DND-41 (cell line): ENCODE measurements around the gene CYB5A.

ENCODE experiments used
- EZH2 ChIP-seq: IDR thresholded peaks from 3 replicates; pipeline ENCODE4 v1.6.1; 2012; ENCODE audit warnings: borderline replicate concordance, low read depth, mild to moderate bottlenecking, moderate library complexity, low read length, inconsistent platforms; ENCODE audit not compliant: severe bottlenecking
- TF ChIP-seq, protein P1 (sequence below): IDR thresholded peaks from 2 replicates; pipeline ENCODE4 v1.5.1; 2012; ENCODE audit warnings: borderline replicate concordance, low read length, moderate library complexity, mild to moderate bottlenecking; ENCODE audit not compliant: poor library complexity, severe bottlenecking; ENCODE audit errors: extremely low read depth

GRCh38 chr18:74286856-74287255 is 4.9 kb downstream of the CYB5A start:
- TF ChIP-seq, protein P1, sequence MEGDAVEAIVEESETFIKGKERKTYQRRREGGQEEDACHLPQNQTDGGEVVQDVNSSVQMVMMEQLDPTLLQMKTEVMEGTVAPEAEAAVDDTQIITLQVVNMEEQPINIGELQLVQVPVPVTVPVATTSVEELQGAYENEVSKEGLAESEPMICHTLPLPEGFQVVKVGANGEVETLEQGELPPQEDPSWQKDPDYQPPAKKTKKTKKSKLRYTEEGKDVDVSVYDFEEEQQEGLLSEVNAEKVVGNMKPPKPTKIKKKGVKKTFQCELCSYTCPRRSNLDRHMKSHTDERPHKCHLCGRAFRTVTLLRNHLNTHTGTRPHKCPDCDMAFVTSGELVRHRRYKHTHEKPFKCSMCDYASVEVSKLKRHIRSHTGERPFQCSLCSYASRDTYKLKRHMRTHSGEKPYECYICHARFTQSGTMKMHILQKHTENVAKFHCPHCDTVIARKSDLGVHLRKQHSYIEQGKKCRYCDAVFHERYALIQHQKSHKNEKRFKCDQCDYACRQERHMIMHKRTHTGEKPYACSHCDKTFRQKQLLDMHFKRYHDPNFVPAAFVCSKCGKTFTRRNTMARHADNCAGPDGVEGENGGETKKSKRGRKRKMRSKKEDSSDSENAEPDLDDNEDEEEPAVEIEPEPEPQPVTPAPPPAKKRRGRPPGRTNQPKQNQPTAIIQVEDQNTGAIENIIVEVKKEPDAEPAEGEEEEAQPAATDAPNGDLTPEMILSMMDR = no peak
- no peak for TF ChIP-seq EZH2
